Measurements from ENCODE around the gene ECHDC3. TPM values are rescaled to one million over a fixed set of nuclear protein-coding genes. Genes with fewer than 3 reads are reported as not detected.

Gene ECHDC3
- total and polyA plus RNA-seq, 4 donors, result 14.2 to 48.3 (median 31.4) TPM

GRCh38 chr10:11810973-11811372, 68.8 kb downstream of the ECHDC3 start:
- 84 to 89% methylated on average over 6 of the region's 6 CpGs for WGBS, 2 donors
- Histone ChIP-seq H3K9me3 (ENCODE audit: control insufficient read depth in 4 of 4, insufficient read depth in 3 of 4, low read length in 3 of 4) (no peaks in the 10 kb centered on the region), H3K27ac (ENCODE audit: low read depth in 1 of 2, low read length in 1 of 2) (no peak overlapping the region), H3K27me3 (ENCODE audit: control insufficient read depth in 3 of 3, insufficient read depth in 3 of 3, low read length in 2 of 3) (no peaks in the 10 kb centered on the region), H3K4me1 (ENCODE audit: control insufficient read depth in 5 of 5, insufficient read depth in 5 of 5, low read length in 5 of 5) (peaks cover 0 to 7% (median 3%) of the 10 kb centered on the region in 5 donors), H3K4me3 (no peak overlapping the region), H3K9ac (ENCODE audit: insufficient read depth in 1 of 2, low read length in 2 of 2) (no peak overlapping the region), H3K36me3 (ENCODE audit: control insufficient read depth in 4 of 4, insufficient read depth in 4 of 4, low read length in 4 of 4) (no peaks in the 10 kb centered on the region)
- TF ChIP-seq CTCF (IDR thresholded peaks at IDR 0.05; ENCODE audit: control extremely low read depth, extremely low read depth), result no peak
- no peak for ATAC-seq (ENCODE audit: insufficient read depth, low FRiP score)
- no peak for DNase-seq

GRCh38 chr10:11813177-11813576, 71.0 kb downstream of the ECHDC3 start:
- ATAC-seq (ENCODE audit: insufficient read depth, low FRiP score), result no peak
- WGBS, 2 donors, result 95 to 96% methylated on average over 7 of the region's 7 CpGs
- peaks cover 0 to 7% (median 3%) of the 10 kb centered on the region in 5 donors for H3K4me1 ChIP-seq (ENCODE audit: control insufficient read depth in 5 of 5, insufficient read depth in 5 of 5, low read length in 5 of 5)

More at GRCh38 chr10:11813177-11813576, 71.0 kb downstream of the ECHDC3 start:
- TF ChIP-seq CTCF (IDR thresholded peaks at IDR 0.05; ENCODE audit: control extremely low read depth, extremely low read depth), result no peak
- no peak overlapping the region for H3K27ac ChIP-seq (ENCODE audit: low read depth in 1 of 2, low read length in 1 of 2)
- no peak for DNase-seq
- H3K4me3 ChIP-seq, result no peak overlapping the region
- H3K36me3 ChIP-seq (ENCODE audit: control insufficient read depth in 4 of 4, insufficient read depth in 4 of 4, low read length in 4 of 4), result no peaks in the 10 kb centered on the region
- H3K27me3 ChIP-seq (ENCODE audit: control insufficient read depth in 3 of 3, insufficient read depth in 3 of 3, low read length in 2 of 3), result no peaks in the 10 kb centered on the region
- no peak overlapping the region for H3K9ac ChIP-seq (ENCODE audit: insufficient read depth in 1 of 2, low read length in 2 of 2)
- no peaks in the 10 kb centered on the region for H3K9me3 ChIP-seq (ENCODE audit: control insufficient read depth in 4 of 4, insufficient read depth in 3 of 4, low read length in 3 of 4)

Other genes with a start within 250 kb of the ECHDC3 start
- 10 to 100 TPM; 18.8 to 41.7 TPM for gene USP6NL, start 130.7 kb upstream of the ECHDC3 start, total RNA-seq
- gene USP6NL, start 130.7 kb upstream of the ECHDC3 start, polyA plus RNA-seq, result 1 to 10 TPM; 5.4 to 8.0 TPM
- 10 to 100 TPM in 1 of 2 donors, 1 to 10 TPM in 1; 8.2 to 23.9 TPM for gene PROSER2, start 81.0 kb downstream of the ECHDC3 start, total RNA-seq
- gene PROSER2, start 81.0 kb downstream of the ECHDC3 start, polyA plus RNA-seq, result 10 to 100 TPM in 1 of 2 donors, 1 to 10 TPM in 1; 9.0 to 11.6 TPM